Upper lobe of left lung (tissue), 6 donors: Measurements from ENCODE around the gene ATP5ME. TPM values are rescaled to one million over a fixed set of nuclear protein-coding genes. Genes with fewer than 3 reads are reported as not detected.

Experiments
- ATAC-seq, 2 donors: fragments of 200-7000 bp; cut with Tn5 transposase; one replicate each; pipeline ENCODE4 v1.9.1; 2022; ENCODE audit warnings: mild to moderate bottlenecking in 2 of 2, moderate library complexity in 2 of 2; ENCODE audit not compliant: low FRiP score in 2 of 2
- DNase-seq, 2 donors: peaks; one replicate each; pipeline ENCODE4 v3.0.0-alpha.2; 2019 to 2020
- H3K27ac ChIP-seq, 4 donors: fragments of 200-600 bp; sonication (generic); one replicate each; pipeline ENCODE4 v1.5.1; 2016 to 2019
- H3K27me3 ChIP-seq, 4 donors: fragments of 200-600 bp; sonication (generic); one replicate each; pipeline ENCODE4 v1.5.1; 2017 to 2019
- H3K36me3 ChIP-seq, 4 donors: fragments of 200-600 bp; sonication (generic); one replicate each; pipeline ENCODE4 v1.5.1; 2016 to 2019
- H3K4me1 ChIP-seq, 4 donors: fragments of 200-600 bp; sonication (generic); one replicate each; pipeline ENCODE4 v1.5.1; 2018 to 2019
- H3K4me3 ChIP-seq, 4 donors: fragments of 200-600 bp; sonication (generic); one replicate each; pipeline ENCODE4 v1.5.1; 2017 to 2019; ENCODE audit warnings: mild to moderate bottlenecking in 2 of 4, moderate library complexity in 1 of 4
- H3K9me3 ChIP-seq, 4 donors: fragments of 200-600 bp; sonication (generic); one replicate each; pipeline ENCODE4 v1.5.1; 2018 to 2019
- CTCF ChIP-seq, 6 experiments: fragments of 450-650 bp in 4 of 6; fragments of 200-600 bp in 2 of 6; sonication (generic) in 2 of 6; IDR thresholded peaks; one replicate each; pipeline ENCODE4 v1.5.1; 2016 to 2019; ENCODE audit warnings: antibody characterized with exemption in 6 of 6
- EP300 ChIP-seq, 4 donors: sonication (generic); formaldehyde crosslinking; IDR thresholded peaks; one replicate each; pipeline ENCODE4 v1.5.1; 2017; ENCODE audit warnings: antibody characterized with exemption in 4 of 4, control low read depth in 2 of 4
- POLR2A ChIP-seq, 4 donors: fragments of 450-650 bp; IDR thresholded peaks; one replicate each; pipeline ENCODE4 v1.5.1; 2016 to 2017; ENCODE audit warnings: antibody characterized with exemption in 4 of 4, mild to moderate bottlenecking in 2 of 4
- POLR2AphosphoS5 ChIP-seq, 2 donors: sonication (generic); formaldehyde crosslinking; IDR thresholded peaks; one replicate each; pipeline ENCODE4 v1.5.1; 2017; ENCODE audit warnings: antibody characterized with exemption in 2 of 2
- WGBS, 2 donors: methylation state at CpG; one replicate each; pipeline ENCODE4 v1.1.5; 2017 to 2018; 5-methylcytosine and 5-hydroxymethylcytosine counted together
- total RNA-seq, 6 donors: library from RNA; depleted of rRNA in 4 of 6; stranded (reverse); fragments of >200 nt in 4 of 6; gene quantifications; one replicate each; pipeline versions ENCODE4 v1.1.0 to v1.2.1, GENCODE V29; 2016 to 2021
- donor health status: DM: no; HTN: no; CAD: no; lungs with moderate emphysema.
- donor health status: DM: no; HTN: yes; CAD: no; lungs with severe emphysema.

The ATP5ME gene
- total RNA-seq, 6 donors from 2014 or later = 22.6 to 216 (median 106) TPM

DNA sequence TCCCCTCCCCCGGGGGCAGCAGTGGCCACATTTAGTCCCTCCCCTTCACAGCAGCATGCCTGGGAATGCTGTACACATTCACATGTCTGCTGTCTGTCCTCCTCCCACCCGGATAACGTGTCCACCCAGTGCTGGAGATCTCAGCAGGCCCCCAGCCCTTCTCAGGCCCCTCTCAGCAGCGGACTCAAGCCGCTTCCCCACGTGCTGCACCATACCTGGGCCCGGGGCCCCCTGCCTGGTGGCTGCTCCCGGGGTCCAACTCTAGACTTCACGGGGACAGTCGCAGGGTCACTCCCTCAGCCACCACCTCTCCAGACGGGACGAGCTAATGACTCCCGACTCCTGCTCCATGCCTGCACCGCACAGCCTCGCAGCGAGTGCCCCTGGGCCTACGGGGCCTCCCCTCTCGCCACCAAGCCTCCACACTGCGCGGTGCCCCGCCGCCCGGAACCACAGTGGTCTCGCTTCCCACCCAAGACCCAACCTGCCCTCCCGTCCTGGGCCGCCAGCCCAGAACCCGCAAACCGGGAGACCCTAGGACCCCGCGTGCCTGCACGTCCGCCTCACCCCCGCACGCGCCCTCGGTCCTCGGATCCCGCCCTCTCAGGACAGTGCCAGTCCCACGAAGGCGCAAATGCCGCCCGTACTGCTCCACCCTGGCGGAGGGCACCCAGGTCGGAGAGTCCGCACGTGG lies 30.3 kb upstream of the ATP5ME start:
- peak in 1 of 2 donors; percentile 88 for DNase-seq

DNA sequence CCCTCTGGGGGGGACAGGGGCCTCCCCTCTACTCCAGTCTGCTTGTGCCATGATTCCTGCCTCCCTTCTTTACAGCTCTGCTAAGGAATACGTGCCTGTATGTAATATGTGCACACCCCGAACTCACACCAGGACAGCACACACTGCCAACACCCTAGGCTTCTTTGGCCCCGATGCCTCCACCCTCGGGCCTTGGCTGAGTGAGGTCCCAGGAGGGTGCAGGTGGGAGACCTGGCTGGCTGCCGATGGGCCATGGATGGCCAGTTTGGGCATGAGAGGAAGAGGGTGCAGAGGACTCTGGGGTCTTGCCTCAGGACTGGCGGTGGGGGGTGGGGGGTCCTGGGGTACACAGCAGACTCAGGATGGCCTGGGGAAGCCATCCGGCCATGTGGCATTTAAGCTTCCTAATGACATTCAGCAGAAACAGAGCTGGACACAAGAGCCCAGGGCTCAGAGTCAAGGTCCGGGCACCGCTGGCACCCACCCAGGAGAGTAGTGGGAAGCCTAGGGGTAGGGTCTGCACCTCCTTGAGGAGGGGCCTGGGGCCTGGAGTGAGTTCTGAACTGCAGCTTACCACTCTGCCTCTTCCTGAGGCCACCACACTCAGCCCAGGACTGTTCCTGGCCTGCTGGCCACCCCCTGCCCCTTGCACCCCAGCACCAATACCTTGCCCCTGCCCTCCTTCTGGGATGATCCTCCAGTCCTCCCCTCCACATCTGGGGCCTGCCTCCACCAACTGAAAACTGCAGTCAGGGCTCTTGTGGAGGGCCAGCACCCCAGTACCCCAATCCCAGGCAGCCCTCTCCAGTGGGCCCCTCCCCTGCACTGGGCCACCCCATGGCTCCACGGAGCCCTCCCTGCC lies 29.5 kb upstream of the ATP5ME start:
- Histone ChIP-seq H3K27ac (no peak overlapping the region), H3K36me3 (no peaks in the 10 kb centered on the region), H3K4me1 (peaks cover 20 to 38% (median 28%) of the 10 kb centered on the region in 4 donors), H3K4me3 (no peak overlapping the region), H3K27me3 (no peaks in the 10 kb centered on the region), H3K9me3 (no peaks in the 10 kb centered on the region)
- DNase-seq (no peak), ATAC-seq (no peak)
- TF ChIP-seq POLR2AphosphoS5 (IDR thresholded peaks at IDR 0.05) (no peak), CTCF (IDR thresholded peaks at IDR 0.05) (no peak), POLR2A (IDR thresholded peaks at IDR 0.05) (no peak), EP300 (IDR thresholded peaks at IDR 0.05) (no peak)
- 92% methylated on average over 10 of the region's 10 CpGs; no CpG with 5 or more reads in 1 of the 2 donors for WGBS, 2 donors

More for the DNA sequence above, 30.3 kb upstream of the ATP5ME start:
- H3K36me3 ChIP-seq = no peaks in the 10 kb centered on the region
- H3K4me1 ChIP-seq = peaks cover 25 to 43% (median 31%) of the 10 kb centered on the region in 4 donors
- TF ChIP-seq EP300 (IDR thresholded peaks at IDR 0.05) (no peak), POLR2AphosphoS5 (IDR thresholded peaks at IDR 0.05) (no peak), CTCF (IDR thresholded peaks at IDR 0.05) (no peak), POLR2A (IDR thresholded peaks at IDR 0.05) (no peak)
- 92 to 94% methylated on average over 44 to 46 of the region's 46 CpGs for WGBS, 2 donors
- no peak overlapping the region for H3K4me3 ChIP-seq
- ATAC-seq = no peak
- no peak overlapping the region for H3K27ac ChIP-seq
- no peaks in the 10 kb centered on the region for H3K27me3 ChIP-seq
- no peaks in the 10 kb centered on the region for H3K9me3 ChIP-seq

GRCh38 chr4:702618-703048 lies 28.6 kb upstream of the ATP5ME start:
- H3K27ac ChIP-seq = no peak overlapping the region
- no peaks in the 10 kb centered on the region for H3K9me3 ChIP-seq
- H3K4me1 ChIP-seq = peaks cover 13 to 30% (median 18%) of the 10 kb centered on the region in 4 donors
- WGBS, 2 donors = 74 to 83% methylated on average over 7 of the region's 7 CpGs
- no peaks in the 10 kb centered on the region for H3K36me3 ChIP-seq
- H3K27me3 ChIP-seq = no peaks in the 10 kb centered on the region
- H3K4me3 ChIP-seq = no peak overlapping the region
- TF ChIP-seq POLR2AphosphoS5 (IDR thresholded peaks at IDR 0.05) (no peak), CTCF (IDR thresholded peaks at IDR 0.05) (no peak), EP300 (IDR thresholded peaks at IDR 0.05) (no peak), POLR2A (IDR thresholded peaks at IDR 0.05) (no peak)
- no peak for ATAC-seq
- DNase-seq = no peak

- DNase-seq = peak in 1 of 2 donors; percentile 45
Measured at GRCh38 chr4:700587-701264, 26.6 kb upstream of the ATP5ME start.

More at GRCh38 chr4:700587-701264, 26.6 kb upstream of the ATP5ME start:
- Histone ChIP-seq H3K36me3 (no peaks in the 10 kb centered on the region), H3K4me3 (no peak overlapping the region), H3K27ac (no peak overlapping the region), H3K9me3 (no peaks in the 10 kb centered on the region), H3K4me1 (peaks cover 6 to 19% (median 6%) of the 10 kb centered on the region in 4 donors), H3K27me3 (no peaks in the 10 kb centered on the region)
- no peak for ATAC-seq
- WGBS, 2 donors = 86 to 90% methylated on average over 12 to 16 of the region's 16 CpGs
- TF ChIP-seq CTCF (IDR thresholded peaks at IDR 0.05) (no peak), POLR2AphosphoS5 (IDR thresholded peaks at IDR 0.05) (no peak), POLR2A (IDR thresholded peaks at IDR 0.05) (no peak), EP300 (IDR thresholded peaks at IDR 0.05) (no peak)
